ENCODE measurements around the gene YIF1A.

The YIF1A gene

DNA sequence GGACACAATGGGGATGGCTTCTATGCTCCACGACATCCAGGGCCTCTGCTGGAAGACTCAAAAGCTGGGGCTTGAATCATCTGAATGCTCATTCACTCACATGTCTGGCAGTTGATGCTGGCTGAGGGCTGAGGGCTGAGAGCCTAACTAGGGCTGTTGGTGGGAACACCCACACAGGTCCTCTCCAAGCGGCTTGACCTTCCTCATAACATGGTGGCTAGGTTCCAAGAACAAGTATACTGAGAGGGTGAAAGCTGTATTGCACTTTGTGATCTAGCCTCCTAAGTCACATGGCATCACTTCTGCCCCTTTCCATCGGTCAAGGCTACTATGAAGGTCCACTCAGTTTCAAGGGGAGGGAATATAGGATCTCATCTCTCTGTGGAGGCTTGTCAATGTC lies 10.2 kb upstream of the YIF1A start:
- TF ChIP-seq, protein P1, sequence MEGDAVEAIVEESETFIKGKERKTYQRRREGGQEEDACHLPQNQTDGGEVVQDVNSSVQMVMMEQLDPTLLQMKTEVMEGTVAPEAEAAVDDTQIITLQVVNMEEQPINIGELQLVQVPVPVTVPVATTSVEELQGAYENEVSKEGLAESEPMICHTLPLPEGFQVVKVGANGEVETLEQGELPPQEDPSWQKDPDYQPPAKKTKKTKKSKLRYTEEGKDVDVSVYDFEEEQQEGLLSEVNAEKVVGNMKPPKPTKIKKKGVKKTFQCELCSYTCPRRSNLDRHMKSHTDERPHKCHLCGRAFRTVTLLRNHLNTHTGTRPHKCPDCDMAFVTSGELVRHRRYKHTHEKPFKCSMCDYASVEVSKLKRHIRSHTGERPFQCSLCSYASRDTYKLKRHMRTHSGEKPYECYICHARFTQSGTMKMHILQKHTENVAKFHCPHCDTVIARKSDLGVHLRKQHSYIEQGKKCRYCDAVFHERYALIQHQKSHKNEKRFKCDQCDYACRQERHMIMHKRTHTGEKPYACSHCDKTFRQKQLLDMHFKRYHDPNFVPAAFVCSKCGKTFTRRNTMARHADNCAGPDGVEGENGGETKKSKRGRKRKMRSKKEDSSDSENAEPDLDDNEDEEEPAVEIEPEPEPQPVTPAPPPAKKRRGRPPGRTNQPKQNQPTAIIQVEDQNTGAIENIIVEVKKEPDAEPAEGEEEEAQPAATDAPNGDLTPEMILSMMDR (IDR thresholded peaks at IDR 0.05; ENCODE audit: low read depth, low read length, missing control alignments), result no peak
- no peak for DNase-seq (ENCODE audit: low read depth)

GRCh38 chr11:66297610-66298009 lies 8.7 kb upstream of the YIF1A start:
- TF ChIP-seq, protein P1 (IDR thresholded peaks at IDR 0.05; ENCODE audit: low read depth, low read length, missing control alignments), result no peak
- H3K4me3 ChIP-seq (ENCODE audit: low read depth, low read length), result no peak overlapping the region

More for the DNA sequence above, 10.2 kb upstream of the YIF1A start:
- no peak overlapping the region for H3K4me3 ChIP-seq (ENCODE audit: low read depth, low read length)

DNA sequence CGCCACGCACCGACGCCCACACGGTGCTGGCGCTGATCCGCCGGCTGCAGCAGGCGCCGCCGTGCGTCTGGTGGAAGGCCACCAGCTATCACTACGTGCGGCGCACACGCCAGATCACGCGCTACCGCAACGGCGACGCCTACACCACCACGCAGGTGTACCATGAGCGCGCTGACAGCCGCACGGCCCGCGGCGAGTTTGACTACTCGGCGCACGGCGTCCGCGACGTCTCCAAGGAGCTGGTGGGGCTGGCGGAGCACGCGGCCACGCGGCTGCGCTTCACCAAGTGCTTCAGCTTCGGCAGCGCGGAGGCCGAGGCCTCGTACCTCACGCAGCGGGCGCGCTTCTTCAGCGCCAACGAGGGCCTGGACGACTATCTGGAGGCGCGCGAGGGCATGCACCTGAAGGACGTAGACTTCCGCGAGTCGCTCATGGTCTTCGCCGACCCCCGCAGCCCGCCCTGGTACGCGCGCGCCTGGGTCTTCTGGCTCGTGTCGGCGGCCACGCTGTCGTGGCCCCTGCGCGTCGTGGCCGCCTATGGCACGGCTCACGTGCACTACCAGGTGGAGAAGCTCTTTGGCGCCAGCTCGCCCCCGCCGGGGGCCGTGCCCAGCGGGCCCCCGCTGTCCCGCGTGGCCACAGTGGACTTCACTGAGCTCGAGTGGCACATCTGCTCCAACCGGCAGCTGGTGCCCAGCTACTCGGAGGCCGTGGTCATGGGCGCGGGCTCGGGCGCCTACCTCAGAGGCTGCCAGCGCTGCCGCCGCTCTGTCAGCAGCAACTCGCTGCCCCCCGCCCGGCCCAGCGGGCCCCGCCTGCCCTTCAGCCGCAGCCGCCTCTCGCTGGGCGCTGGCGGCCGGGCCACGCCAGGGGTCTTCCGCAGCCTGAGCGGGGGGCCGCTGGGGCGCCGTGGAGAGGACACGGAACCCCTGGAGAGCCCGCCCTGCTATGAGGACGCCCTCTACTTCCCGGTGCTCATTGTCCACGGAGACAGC lies 6.0 kb upstream of the YIF1A start:
- H3K4me3 ChIP-seq (ENCODE audit: low read depth, low read length), result no peak overlapping the region
- TF ChIP-seq, protein P1 (IDR thresholded peaks at IDR 0.05; ENCODE audit: low read depth, low read length, missing control alignments), result no peak
- DNase-seq (ENCODE audit: low read depth), result no peak

More at GRCh38 chr11:66297610-66298009, 8.7 kb upstream of the YIF1A start:
- no peak for DNase-seq (ENCODE audit: low read depth)

DNA sequence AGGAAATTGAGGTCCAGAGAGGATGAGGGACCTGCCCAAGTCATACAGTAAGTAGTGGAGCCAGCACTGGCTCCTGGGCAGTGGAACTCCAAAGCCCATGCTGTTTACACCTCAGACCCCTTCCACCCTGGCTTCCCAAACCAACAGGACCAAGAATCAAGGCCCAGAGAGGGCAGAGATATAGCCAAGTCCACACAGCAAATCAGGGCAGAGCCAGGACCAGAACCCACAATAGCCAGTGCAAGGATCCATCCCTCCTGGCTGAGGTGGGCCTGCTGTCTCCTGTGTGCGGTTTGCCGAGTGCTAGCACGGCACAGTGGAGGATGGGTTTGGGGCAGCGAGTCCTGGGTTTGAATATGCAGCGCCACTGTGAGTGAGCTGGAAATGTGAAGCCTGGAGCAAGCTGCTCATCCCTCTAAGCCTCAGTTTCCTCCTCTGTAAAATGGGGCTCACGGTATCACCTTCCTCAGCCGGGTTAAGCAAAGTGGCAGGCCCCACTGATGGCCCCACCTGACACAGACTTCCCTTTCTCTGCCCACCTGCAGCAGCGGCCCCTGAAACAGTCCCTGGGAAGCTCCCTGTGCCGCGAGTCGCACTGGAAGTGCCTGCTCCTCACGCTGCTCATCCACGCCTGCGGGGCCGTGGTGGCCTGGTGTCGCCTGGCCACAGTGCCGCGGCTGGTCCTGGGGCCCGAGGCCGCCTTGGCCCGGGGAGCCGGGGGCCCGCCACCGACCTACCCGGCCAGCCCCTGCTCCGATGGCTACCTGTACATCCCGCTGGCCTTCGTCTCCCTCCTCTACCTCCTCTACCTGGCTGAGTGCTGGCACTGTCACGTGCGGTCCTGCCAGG lies 5.1 kb upstream of the YIF1A start:
- TF ChIP-seq, protein P1 (IDR thresholded peaks at IDR 0.05; ENCODE audit: low read depth, low read length, missing control alignments), result no peak
- DNase-seq (ENCODE audit: low read depth), result no peak
- H3K4me3 ChIP-seq (ENCODE audit: low read depth, low read length), result no peak overlapping the region

DNA sequence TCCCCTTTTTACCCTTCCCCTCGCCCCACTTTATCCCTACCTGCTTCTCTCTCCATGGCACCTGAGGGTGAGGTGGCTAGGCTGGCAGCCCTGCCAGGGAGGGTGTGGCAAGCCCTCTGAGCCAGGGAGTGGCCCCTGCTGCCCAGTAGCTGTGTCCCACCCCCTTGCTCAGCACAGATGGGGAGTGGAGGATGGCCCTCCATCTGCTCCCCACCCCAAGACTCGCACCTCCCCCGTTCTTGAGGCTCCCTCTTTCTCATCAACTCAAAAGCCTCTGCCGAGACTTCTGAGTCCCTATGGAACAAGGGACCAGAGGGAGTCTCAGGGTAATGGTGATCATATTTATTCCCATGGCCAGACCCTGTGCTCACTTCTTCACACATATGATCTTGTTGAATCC lies 4.4 kb upstream of the YIF1A start:
- TF ChIP-seq, protein P1 (IDR thresholded peaks at IDR 0.05; ENCODE audit: low read depth, low read length, missing control alignments), result no peak
- DNase-seq (ENCODE audit: low read depth), result no peak
- H3K4me3 ChIP-seq (ENCODE audit: low read depth, low read length), result no peak overlapping the region

DNA sequence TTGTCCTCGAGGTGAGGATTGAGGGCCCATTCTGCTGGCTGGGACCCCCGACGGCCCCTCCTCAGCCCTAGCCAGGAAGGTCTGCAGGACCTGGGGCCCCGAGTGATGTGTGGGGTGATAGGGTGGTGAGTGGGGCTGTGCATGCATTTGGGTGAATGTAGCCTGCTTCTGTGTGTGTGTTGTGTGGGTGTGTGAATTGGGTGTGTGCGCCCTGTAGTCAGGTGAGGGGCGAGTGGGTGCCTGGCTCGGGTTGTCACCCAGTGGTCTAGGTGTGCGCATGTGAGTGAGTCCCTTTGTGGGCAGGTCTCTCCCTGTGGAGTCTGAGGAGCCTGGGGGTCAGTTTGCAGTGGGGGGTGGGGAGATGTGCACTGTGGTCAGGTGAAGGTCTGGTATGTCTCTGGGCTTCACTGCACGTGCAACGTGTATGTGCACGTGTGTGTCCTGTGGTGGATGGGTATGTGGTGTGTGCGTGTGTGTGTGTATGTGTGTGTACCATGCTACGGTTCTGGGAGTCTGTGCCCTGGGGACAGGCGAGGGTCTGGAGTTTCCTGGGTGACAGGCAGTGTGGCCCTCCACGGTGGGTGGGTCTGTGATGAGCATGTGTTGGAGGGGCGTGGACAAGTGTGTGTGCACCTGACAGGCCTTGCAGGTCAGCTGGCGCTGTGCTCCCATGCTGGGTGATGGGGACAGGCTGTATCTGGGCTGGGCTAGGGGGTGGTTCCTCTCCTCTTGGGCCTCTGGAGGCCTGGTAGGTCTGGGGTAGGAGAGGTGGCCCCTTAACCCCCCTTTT lies 3.8 kb upstream of the YIF1A start:
- no peak overlapping the region for H3K4me3 ChIP-seq (ENCODE audit: low read depth, low read length)
- TF ChIP-seq, protein P1 (IDR thresholded peaks at IDR 0.05; ENCODE audit: low read depth, low read length, missing control alignments), result no peak
- no peak for DNase-seq (ENCODE audit: low read depth)

All from GM12864 (cell line).